NT2/D1 (cell line): Measurements from ENCODE around the gene LRBA.

ENCODE experiments used
- DNase-seq: peaks from one replicate; pipeline ENCODE4 v3.0.0-alpha.2; 2011; ENCODE audit warnings: low read depth, low spot score
- H3K27me3 ChIP-seq: 2 replicates; pipeline ENCODE4 v1.6.0; 2011; ENCODE audit warnings: mild to moderate bottlenecking; ENCODE audit not compliant: insufficient read length, insufficient read depth
- H3K36me3 ChIP-seq: 2 replicates; pipeline ENCODE4 v1.6.1; 2011; ENCODE audit warnings: mild to moderate bottlenecking, low read length, mixed read lengths; ENCODE audit not compliant: insufficient read depth, insufficient read length
- H3K4me1 ChIP-seq: 2 replicates; pipeline ENCODE4 v1.5.1; 2011; ENCODE audit not compliant: insufficient read depth, insufficient read length
- H3K4me3 ChIP-seq: 2 replicates; pipeline ENCODE4 v1.5.1; 2011; ENCODE audit warnings: low read depth; ENCODE audit not compliant: insufficient read length
- H3K9ac ChIP-seq: 2 replicates; pipeline ENCODE4 v1.6.0; 2011; ENCODE audit warnings: low read depth; ENCODE audit not compliant: insufficient read length
- H3K9me3 ChIP-seq: 2 replicates; pipeline ENCODE4 v1.5.1; 2011; ENCODE audit warnings: mild to moderate bottlenecking, low read length; ENCODE audit not compliant: insufficient read depth
- SUZ12 ChIP-seq: IDR thresholded peaks from 2 replicates; pipeline ENCODE4 v1.6.1; 2011; ENCODE audit not compliant: insufficient read length, insufficient read depth; ENCODE audit errors: extremely low read depth
- YY1 ChIP-seq: IDR thresholded peaks from 2 replicates; pipeline ENCODE4 v1.6.1; 2011; ENCODE audit not compliant: insufficient read length, insufficient read depth
- ZNF274 ChIP-seq: IDR thresholded peaks from 2 replicates; pipeline ENCODE4 v1.6.1; 2011; ENCODE audit warnings: mild to moderate bottlenecking, low read depth, low read length

The LRBA gene

GRCh38 chr4:150235808-150236271 is 779.2 kb downstream of the LRBA start:
- TF ChIP-seq YY1 (no peak), ZNF274 (no peak), SUZ12 (no peak)
- Histone ChIP-seq H3K4me1 (no peaks in the 10 kb centered on the region), H3K4me3 (no peak overlapping the region), H3K27me3 (no peaks in the 10 kb centered on the region), H3K36me3 (no peaks in the 10 kb centered on the region), H3K9me3 (no peaks in the 10 kb centered on the region), H3K9ac (no peak overlapping the region)
- no peak for DNase-seq

DNA sequence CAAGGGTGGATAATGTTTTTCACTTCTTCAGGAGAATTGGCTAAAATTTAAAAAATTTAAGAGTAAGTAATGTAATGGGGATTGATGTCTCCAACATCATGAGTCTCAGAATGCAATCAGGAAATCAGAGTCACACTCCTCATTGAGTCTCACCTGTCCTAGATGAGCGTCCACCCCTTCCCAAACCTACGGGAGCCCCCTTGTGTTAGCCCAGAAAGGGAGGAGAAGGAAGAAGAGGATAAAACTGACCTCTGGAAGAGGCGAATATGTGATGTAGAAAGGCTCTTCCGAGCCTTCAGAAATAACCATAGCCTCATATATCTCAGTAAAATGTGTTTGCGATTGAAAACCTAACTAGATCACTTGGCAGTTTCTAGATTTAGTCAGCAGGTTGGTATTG is 779.8 kb downstream of the LRBA start:
- Histone ChIP-seq H3K36me3 (no peaks in the 10 kb centered on the region), H3K4me3 (no peak overlapping the region), H3K9ac (no peak overlapping the region), H3K27me3 (no peaks in the 10 kb centered on the region), H3K4me1 (no peaks in the 10 kb centered on the region), H3K9me3 (no peaks in the 10 kb centered on the region)
- DNase-seq, result no peak
- TF ChIP-seq ZNF274 (no peak), YY1 (no peak), SUZ12 (no peak)

- TF ChIP-seq YY1, result no peak
- TF ChIP-seq ZNF274, result no peak
- TF ChIP-seq SUZ12, result no peak
- Histone ChIP-seq H3K9ac (no peak overlapping the region), H3K4me1 (no peaks in the 10 kb centered on the region), H3K9me3 (no peaks in the 10 kb centered on the region), H3K36me3 (no peaks in the 10 kb centered on the region), H3K27me3 (no peaks in the 10 kb centered on the region), H3K4me3 (no peak overlapping the region)
- DNase-seq, result no peak
These were observed 780.8 kb downstream of the LRBA start for GRCh38 chr4:150234246-150234645.

- H3K27me3 ChIP-seq, result no peaks in the 10 kb centered on the region
- no peak overlapping the region for H3K4me3 ChIP-seq
- no peaks in the 10 kb centered on the region for H3K9me3 ChIP-seq
- TF ChIP-seq ZNF274, result no peak
- no peak for TF ChIP-seq YY1
- no peak for TF ChIP-seq SUZ12
- DNase-seq, result no peak
- H3K9ac ChIP-seq, result no peak overlapping the region
- no peaks in the 10 kb centered on the region for H3K4me1 ChIP-seq
- H3K36me3 ChIP-seq, result no peaks in the 10 kb centered on the region
These were observed 783.1 kb downstream of the LRBA start for GRCh38 chr4:150232029-150232428.

- no peaks in the 10 kb centered on the region for H3K4me1 ChIP-seq
- H3K9ac ChIP-seq, result no peak overlapping the region
- no peak for TF ChIP-seq YY1
- no peak for TF ChIP-seq ZNF274
- TF ChIP-seq SUZ12, result no peak
- H3K36me3 ChIP-seq, result no peaks in the 10 kb centered on the region
- no peak overlapping the region for H3K4me3 ChIP-seq
- H3K27me3 ChIP-seq, result no peaks in the 10 kb centered on the region
- DNase-seq, result no peak
- no peaks in the 10 kb centered on the region for H3K9me3 ChIP-seq
These were observed 783.8 kb downstream of the LRBA start for GRCh38 chr4:150231107-150231770.

- no peak for DNase-seq
- Histone ChIP-seq H3K36me3 (no peaks in the 10 kb centered on the region), H3K27me3 (no peaks in the 10 kb centered on the region), H3K4me1 (no peaks in the 10 kb centered on the region), H3K4me3 (no peak overlapping the region), H3K9ac (no peak overlapping the region), H3K9me3 (no peaks in the 10 kb centered on the region)
- no peak for TF ChIP-seq YY1
- TF ChIP-seq ZNF274, result no peak
- no peak for TF ChIP-seq SUZ12
These were observed 784.5 kb downstream of the LRBA start for GRCh38 chr4:150230561-150230960.

DNA sequence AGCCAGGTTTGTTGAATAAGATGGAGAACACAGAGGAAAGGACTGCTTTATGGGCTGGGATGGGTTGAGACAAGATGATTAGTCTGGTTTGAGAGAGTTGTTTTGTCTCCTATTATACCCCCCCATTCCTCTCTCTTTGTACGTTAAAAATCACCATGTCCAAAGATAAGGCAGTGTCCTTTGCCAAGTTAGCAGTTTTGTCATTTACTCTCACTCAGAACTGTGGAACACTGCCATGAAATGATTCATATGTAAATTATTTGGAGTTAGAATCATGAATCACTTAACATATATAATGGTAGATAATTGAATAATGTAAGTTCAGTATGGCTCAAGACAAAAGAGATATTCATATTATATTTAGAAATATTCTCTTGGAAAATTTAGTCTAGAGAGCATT is 785.6 kb downstream of the LRBA start:
- no peak for TF ChIP-seq YY1
- no peak for TF ChIP-seq SUZ12
- TF ChIP-seq ZNF274, result no peak
- H3K4me3 ChIP-seq, result no peak overlapping the region
- no peak overlapping the region for H3K9ac ChIP-seq
- H3K9me3 ChIP-seq, result no peaks in the 10 kb centered on the region
- DNase-seq, result no peak
- H3K36me3 ChIP-seq, result no peaks in the 10 kb centered on the region
- no peaks in the 10 kb centered on the region for H3K27me3 ChIP-seq
- no peaks in the 10 kb centered on the region for H3K4me1 ChIP-seq
